ENCODE results near the gene TARS1. TPM values are rescaled to one million over a fixed set of nuclear protein-coding genes. Genes with fewer than 3 reads are reported as not detected.

The TARS1 gene
- total and polyA plus RNA-seq, 2 of the 13 experiments (the other 11 are each of a cell fraction or from before 2014, with no cell fraction given), result 77.0 to 184 TPM

GRCh38 chr5:33441241-33442177 is 744 bp downstream of the TARS1 start (continued):
- TF ChIP-seq RBFOX2 (IDR thresholded peaks at IDR 0.05; ENCODE audit: low read depth, low read length) (peak; percentile 54; the same call in 1 of the 2 replicates), FOSL1 (CRISPR knock-in tag; IDR thresholded peaks at IDR 0.05; ENCODE audit: borderline replicate concordance) (0 out of 2 replicates have a peak, but pooled peaks have one; percentile 23)

- ChIA-PET CTCF (ENCODE audit: low intra/inter-chr PET ratio, low total read pairs) (no interaction called here), POLR2A (no interaction called here)
- no peak overlapping the region for H3K27ac ChIP-seq (ENCODE audit: extremely low read length, insufficient read depth, low read length)
- peaks cover 56% of the 10 kb centered on the region for H4K20me1 ChIP-seq (ENCODE audit: insufficient read depth, low read length)
- peaks cover 52% of the 10 kb centered on the region for H3K4me1 ChIP-seq (ENCODE audit: insufficient read depth, low read length)
- H3K4me3 ChIP-seq (replicated peaks in 1 of 3; ENCODE audit: insufficient read depth in 1 of 3, low read depth in 2 of 3, low read length in 3 of 3), result peak overlapping the region in 1 of 3 experiments; percentile 14; a peak in 1 of 6 replicates
- WGBS (ENCODE audit: low lambda C conversion rate), result 67% methylated on average over 4 of the region's 4 CpGs
- no peak for DNase-seq (ENCODE audit: low spot score)
- intact Hi-C loops (cut with micrococcal nuclease; ENCODE audit: unreplicated experiment), result loop anchor here (5.0 kb wide), 1 partner anchor 33 kb away; no protein-coding TSS in a partner anchor
- no peaks in the 10 kb centered on the region for H3K9me3 ChIP-seq (ENCODE audit: low read length)
- in situ Hi-C loops (cut with HindIII; ENCODE audit: extremely low pct_ligation_motif_present, low pct_unique_long_range_greater_than_20kb), result no loop called here
- H3K4me2 ChIP-seq (ENCODE audit: low read depth, low read length), result peak overlapping the region; percentile 84
- H3K27me3 ChIP-seq (ENCODE audit: control insufficient read depth in 1 of 2, insufficient read depth in 2 of 2, low read length in 2 of 2), result no peaks in the 10 kb centered on the region; a peak in 1 of 5 replicates
- H2AFZ ChIP-seq (ENCODE audit: low read length), result no peak overlapping the region
- no TSS peak for BruUV-seq (replicated peaks)
- TF ChIP-seq ZNF280D (CRISPR knock-in tag; IDR thresholded peaks at IDR 0.05), result no peak
- TF ChIP-seq SAP130 (CRISPR knock-in tag; IDR thresholded peaks at IDR 0.05; ENCODE audit: low read depth), result peak; percentile 37
- H3K79me2 ChIP-seq (ENCODE audit: insufficient read depth, low read length), result peaks cover 82% of the 10 kb centered on the region
- H3K36me3 ChIP-seq (replicated peaks in 1 of 2; ENCODE audit: control insufficient read depth in 1 of 2, insufficient read depth in 2 of 2, low read length in 2 of 2), result peaks cover 9 to 31% of the 10 kb centered on the region in 2 experiments
- no peak for ATAC-seq
- H3K9ac ChIP-seq (ENCODE audit: insufficient read depth, low read depth, low read length), result no peak overlapping the region
- no peak for FAIRE-seq
Observed at GRCh38 chr5:33444542-33444941, 3.8 kb downstream of the TARS1 start.
